Loucy (cell line): Measurements from ENCODE around the gene ZCCHC24.

ENCODE experiments used
- CTCF ChIP-seq: fragments of 200-600 bp; sonication (generic); conservative IDR thresholded peaks from 2 replicates; pipeline ENCODE4 v1.5.1; 2014; ENCODE audit warnings: mild to moderate bottlenecking, antibody characterized with exemption, low read length
- EZH2phosphoT487 ChIP-seq: fragments of 200-600 bp; IDR thresholded peaks from 2 replicates; pipeline ENCODE4 v1.6.1; 2018; ENCODE audit warnings: antibody characterized with exemption, mild to moderate bottlenecking, moderate library complexity, borderline replicate concordance

GRCh38 chr10:79436850-79437103 is 8.6 kb downstream of the ZCCHC24 start:
- no peak for TF ChIP-seq CTCF
- no peak for TF ChIP-seq EZH2phosphoT487
